Endometrial microvascular endothelial cells (primary cell): ENCODE data around the gene FUT7. TPM values are rescaled to one million over a fixed set of nuclear protein-coding genes. Genes with fewer than 3 reads are reported as not detected.

Experiments
- in situ Hi-C: cut with HindIII; loops from 2 replicates; pipeline ENCODE4 v1.10.0; 2017; ENCODE audit warnings: low sequenced_read_pairs, low pct_unique_long_range_greater_than_20kb; ENCODE audit errors: inconsistent ontology term
- total RNA-seq: library from RNA; depleted of rRNA; stranded (reverse); fragments of >200 nt; gene quantifications from one replicate; pipeline ENCODE4 v1.2.3, GENCODE V29; 2015; ENCODE audit errors: inconsistent ontology term

FUT7 gene
- total RNA-seq, 1 donor from 2014 or later, result not detected

GRCh38 chr9:137053944-137054931 lies 22.4 kb upstream of the FUT7 start, which contains the start of gene ENTPD2:
ENTPD2 (minus strand) TSS chr9:137054061; CDS start chr9:137053997, 64 bp downstream.
- in situ Hi-C loops, result no loop called here

- in situ Hi-C loops, result no loop called here
These were observed 21.4 kb upstream of the FUT7 start for GRCh38 chr9:137052998-137053943.

GRCh38 chr9:137052293-137052692 lies 20.4 kb upstream of the FUT7 start:
- in situ Hi-C loops, result no loop called here

GRCh38 chr9:137051145-137051724 lies 19.3 kb upstream of the FUT7 start:
- in situ Hi-C loops, result no loop called here

- in situ Hi-C loops, result no loop called here
These were observed 18.7 kb upstream of the FUT7 start for GRCh38 chr9:137050570-137050969.

- in situ Hi-C loops, result no loop called here
These were observed 17.9 kb upstream of the FUT7 start for GRCh38 chr9:137049544-137050449.

- in situ Hi-C loops, result no loop called here
These were observed 17.0 kb upstream of the FUT7 start for GRCh38 chr9:137048655-137049543.

GRCh38 chr9:137046088-137046787 lies 14.3 kb upstream of the FUT7 start, which contains the start of gene NPDC1:
NPDC1 (minus strand) TSS chr9:137046177; CDS start chr9:137045989, 188 bp downstream.
- in situ Hi-C loops, result no loop called here

- in situ Hi-C loops, result no loop called here
These were observed 13.6 kb upstream of the FUT7 start for GRCh38 chr9:137045294-137046087.

- in situ Hi-C loops, result no loop called here
These were observed 12.8 kb upstream of the FUT7 start for GRCh38 chr9:137044502-137045177.

- in situ Hi-C loops, result no loop called here
These were observed 12.1 kb upstream of the FUT7 start for GRCh38 chr9:137044037-137044436.

GRCh38 chr9:137042751-137043727 lies 11.2 kb upstream of the FUT7 start:
- in situ Hi-C loops, result no loop called here

GRCh38 chr9:137041124-137041523 lies 9.2 kb upstream of the FUT7 start:
- in situ Hi-C loops, result no loop called here

- in situ Hi-C loops, result no loop called here
These were observed 8.7 kb upstream of the FUT7 start for GRCh38 chr9:137040568-137040967.
